SK-N-SH treated with all-trans-retinoic acid at 6 μM for 48 hours (cell line): ENCODE results near the gene EMX2.

Source experiments
- PATZ1 ChIP-seq: fragments of 250-450 bp; sonication (Bioruptor Pico); IDR thresholded peaks from 2 replicates; pipeline ENCODE4 v1.8.0; 2020; ENCODE audit warnings: mild to moderate bottlenecking, moderate library complexity, borderline replicate concordance
- POU6F1 ChIP-seq: fragments of 250-450 bp; sonication (Bioruptor Pico); IDR thresholded peaks from 2 replicates; pipeline ENCODE4 v1.8.0; 2021; ENCODE audit warnings: low read depth, mild to moderate bottlenecking, moderate library complexity, borderline replicate concordance
- PPARA ChIP-seq: fragments of 250-450 bp; sonication (Bioruptor Pico); IDR thresholded peaks from 2 replicates; pipeline ENCODE4 v1.5.0; 2020; ENCODE audit warnings: mild to moderate bottlenecking, borderline replicate concordance
- SNAI2 ChIP-seq: fragments of 250-450 bp; sonication (Bioruptor Pico); IDR thresholded peaks from 2 replicates; pipeline ENCODE4 v1.5.0; 2020; ENCODE audit warnings: mild to moderate bottlenecking, moderate library complexity
- TSHZ2 ChIP-seq: fragments of 250-450 bp; sonication (Bioruptor Pico); IDR thresholded peaks from 2 replicates; pipeline ENCODE4 v1.5.0; 2020; ENCODE audit warnings: mild to moderate bottlenecking, moderate library complexity
- ZC3H10 ChIP-seq: fragments of 250-450 bp; sonication (Bioruptor Pico); IDR thresholded peaks from 2 replicates; pipeline ENCODE4 v1.5.1; 2021; ENCODE audit warnings: mild to moderate bottlenecking, moderate library complexity
- ZFP3 ChIP-seq: fragments of 250-450 bp; sonication (Bioruptor Pico); IDR thresholded peaks from 2 replicates; pipeline ENCODE4 v1.5.0; 2020; ENCODE audit warnings: mild to moderate bottlenecking, moderate library complexity

GRCh38 chr10:117581961-117582360, 39.4 kb downstream of the EMX2 start:
- no peak for TF ChIP-seq POU6F1 (CRISPR knock-in tag)
- no peak for TF ChIP-seq ZC3H10 (CRISPR knock-in tag)
- no peak for TF ChIP-seq PATZ1 (CRISPR knock-in tag)
- TF ChIP-seq TSHZ2 (CRISPR knock-in tag) = no peak
- TF ChIP-seq ZFP3 = no peak
- no peak for TF ChIP-seq SNAI2 (CRISPR knock-in tag)
- no peak for TF ChIP-seq PPARA (CRISPR knock-in tag)
